ENCODE measurements around the gene HEATR5A.
"Not testable (repeated sequence)": the region's sequence is repeated elsewhere in the genome, so short reads cannot be mapped to it uniquely, and the experiment has no call there.

The HEATR5A gene

GRCh38 chr14:31253746-31254471 is 166.4 kb downstream of the HEATR5A start:
- DNase-seq = no peak

- no peak for DNase-seq
Measured at GRCh38 chr14:31252865-31253264, 167.5 kb downstream of the HEATR5A start.

GRCh38 chr14:31251028-31251958 is 169.1 kb downstream of the HEATR5A start:
- no peak for DNase-seq

GRCh38 chr14:31244626-31245025 is 175.7 kb downstream of the HEATR5A start:
- no peak for DNase-seq

- no peak for DNase-seq
Measured at GRCh38 chr14:31243860-31244259, 176.5 kb downstream of the HEATR5A start.

- not testable (repeated sequence) for DNase-seq
Measured at GRCh38 chr14:31242161-31242940, 178.0 kb downstream of the HEATR5A start.
